ENCODE data around the gene RPEL1. TPM values are rescaled to one million over a fixed set of nuclear protein-coding genes. Genes with fewer than 3 reads are reported as not detected.

The RPEL1 gene
- total and polyA plus RNA-seq, 2 of the 8 experiments (the other 6 are each of a cell fraction or from before 2014, with no cell fraction given): 0.12 TPM; not detected in 1

DNA sequence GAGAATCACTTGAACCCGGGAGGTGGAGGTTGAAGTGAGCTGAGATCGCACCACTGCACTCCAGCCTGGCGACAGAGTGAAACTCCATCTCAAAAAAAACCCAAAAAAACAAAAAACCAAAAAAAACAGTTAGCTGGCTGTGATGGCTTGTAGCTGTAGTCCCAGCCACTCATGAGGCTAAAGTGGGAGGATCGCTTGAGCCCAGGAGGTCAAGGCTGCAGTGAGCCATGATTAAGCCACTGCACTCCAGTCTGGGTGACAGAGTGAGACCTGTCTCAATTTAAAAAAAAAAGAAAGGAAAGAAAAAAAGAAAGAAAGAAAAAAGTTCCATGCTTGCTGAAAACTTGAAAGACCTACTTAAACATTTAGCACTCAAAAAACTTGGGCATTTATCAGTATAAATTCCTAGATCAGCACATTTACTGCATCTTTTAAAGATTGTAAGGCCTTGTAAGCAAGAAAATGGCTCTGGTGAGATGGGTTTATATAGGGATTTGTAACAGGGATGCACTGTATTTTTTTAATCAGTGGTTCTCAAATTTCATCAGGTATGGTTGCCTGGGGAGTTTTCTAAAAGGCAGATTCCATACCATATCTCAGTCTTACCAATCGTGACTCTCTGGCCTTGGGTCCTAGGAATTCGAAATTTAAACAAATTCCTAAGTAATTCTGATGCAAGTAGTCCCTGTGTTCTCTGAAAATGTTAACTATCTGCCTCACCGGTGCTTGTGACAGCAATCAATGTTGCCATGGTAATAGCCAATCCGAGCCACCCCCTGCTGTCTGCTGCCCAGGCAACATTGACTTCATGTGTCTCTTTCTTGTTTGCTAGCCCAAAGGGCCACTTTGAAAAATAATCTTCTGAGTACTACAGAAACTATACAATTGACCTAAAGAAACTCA lies 41.1 kb upstream of the RPEL1 start:
- H3K4me1 ChIP-seq (replicated peaks in 1 of 4; ENCODE audit: control insufficient read depth in 3 of 4, insufficient read depth in 4 of 4, low read length in 3 of 4): peaks cover 3 to 14% (median 8%) of the 10 kb centered on the region in 4 experiments; a peak in 5 of 7 replicates
- DNase-seq (ENCODE audit: low read depth in 1 of 2, low spot score in 2 of 2): peak; percentile 80 to 90
- peak overlapping the region; percentile 78 for H4K91ac ChIP-seq (replicated peaks; ENCODE audit: insufficient read length, low read length)
- no peak overlapping the region for H3K4ac ChIP-seq (replicated peaks; ENCODE audit: insufficient read length, low read depth, low read length)
- no peak overlapping the region for H3K14ac ChIP-seq (ENCODE audit: insufficient read length)
- peak overlapping the region; percentile 50 to 54 for H3K4me2 ChIP-seq (ENCODE audit: insufficient read depth in 1 of 2, low read depth in 2 of 2, low read length in 2 of 2)
- H2BK12ac ChIP-seq (ENCODE audit: low read depth, low read length): peak overlapping the region; percentile 100; the same call in 1 of the 2 replicates
- 37% methylated on average over 8 of the region's 8 CpGs; no CpG with 5 or more reads in 1 of the 2 experiments for WGBS, 2 experiments (ENCODE audit: extremely low coverage in 1 of 2, insufficient coverage in 1 of 2, insufficient read length in 1 of 2, insufficient replicate concordance in 2 of 2, low coverage in 1 of 2, low lambda C conversion rate in 2 of 2, missing lambda C conversion rate in 1 of 2)
- H4K5ac ChIP-seq (ENCODE audit: insufficient read length, low read depth, low read length): peak overlapping the region; percentile 75
- ChIA-PET CTCF (ENCODE audit: partially characterized antibody) (interaction anchor here (0.6 to 2.9 kb wide), 4 partner anchors 26 to 79 kb away, joined by 3 to 9 read pairs (median 4); no protein-coding TSS in a partner anchor), POLR2A (ENCODE audit: partially characterized antibody) (interaction anchor here (1.5 to 2.0 kb wide), 3 partner anchors 9 to 27 kb away, joined by 4 to 11 read pairs (median 7); no protein-coding TSS in a partner anchor)
- H3K27me3 ChIP-seq (replicated peaks in 1 of 4; ENCODE audit: control insufficient read depth in 3 of 4, extremely low read depth in 1 of 4, insufficient read depth in 3 of 4, low read length in 3 of 4): no peaks in the 10 kb centered on the region
- no peaks in the 10 kb centered on the region for H3K36me3 ChIP-seq (ENCODE audit: control insufficient read depth in 2 of 4, insufficient read depth in 4 of 4, low read length in 3 of 4)
- H2BK120ac ChIP-seq (replicated peaks; ENCODE audit: low read depth, low read length): peak overlapping the region; percentile 71
- peak overlapping the region in 2 of 4 experiments; percentile 12 to 39; a peak in 1 of 8 replicates for H3K4me3 ChIP-seq (ENCODE audit: extremely low read depth in 1 of 4, insufficient read depth in 2 of 4, low read depth in 3 of 4, low read length in 4 of 4)
- no peaks in the 10 kb centered on the region for H3K23me2 ChIP-seq (ENCODE audit: low read depth, low read length)
- no peaks in the 10 kb centered on the region for H3K79me2 ChIP-seq (ENCODE audit: control insufficient read depth in 1 of 2, insufficient read depth in 2 of 2, low read length in 2 of 2)
- H3K79me1 ChIP-seq (ENCODE audit: low read depth, low read length): no peaks in the 10 kb centered on the region
- peak overlapping the region; percentile 91; the same call in 1 of the 2 replicates for H3K18ac ChIP-seq (ENCODE audit: extremely low read depth, low read length)
- peak overlapping the region; percentile 99; the same call in 1 of the 2 replicates for H2AK5ac ChIP-seq (ENCODE audit: low read depth, low read length)
- peak overlapping the region; percentile 99 for H2BK5ac ChIP-seq (ENCODE audit: low read depth, low read length)
- no peak overlapping the region for H2BK15ac ChIP-seq (ENCODE audit: low read length)
- H2AFZ ChIP-seq (ENCODE audit: low read length): no peak overlapping the region
- H3K23ac ChIP-seq (ENCODE audit: insufficient read length): no peak overlapping the region
- no peak overlapping the region for H4K8ac ChIP-seq (ENCODE audit: extremely low read depth, insufficient read depth, low read length)
- peak overlapping the region; percentile 52 for H3K56ac ChIP-seq (replicated peaks; ENCODE audit: insufficient read length, low read depth, low read length)
- FAIRE-seq: peak; percentile 93
- H3K9me3 ChIP-seq (ENCODE audit: insufficient read depth in 2 of 2, low read depth in 1 of 2, low read length in 1 of 2): peaks cover 3 to 5% of the 10 kb centered on the region in 2 experiments
- peak overlapping the region; percentile 97 for H2BK20ac ChIP-seq (ENCODE audit: low read length)
- no peaks in the 10 kb centered on the region for H4K20me1 ChIP-seq (replicated peaks in 1 of 2; ENCODE audit: control insufficient read depth in 1 of 2, insufficient read depth in 2 of 2, low read length in 2 of 2)
- H3K27ac ChIP-seq (ENCODE audit: low read depth, low read length): peak overlapping the region; percentile 88
- H3K9ac ChIP-seq (replicated peaks in 1 of 4; ENCODE audit: extremely low read depth in 1 of 4, low read depth in 3 of 4, low read length in 3 of 4): peak overlapping the region in 2 of 4 experiments; percentile 25 to 31; a peak in 3 of 7 replicates
- TF ChIP-seq TAF1 (IDR thresholded peaks at IDR 0.05; ENCODE audit: low read depth, low read length) (peak; percentile 43; the same call in 1 of the 2 replicates), NANOG (IDR thresholded peaks at IDR 0.05; ENCODE audit: insufficient read depth, low read depth, low read length, poor library complexity, severe bottlenecking) (peak; percentile 96), CHD1 (IDR thresholded peaks at IDR 0.05; ENCODE audit: low read depth, low read length) (no peak), SIX5 (IDR thresholded peaks at IDR 0.05; ENCODE audit: low read depth, low read length) (no peak), CBX8 (IDR thresholded peaks at IDR 0.05; ENCODE audit: borderline replicate concordance, low read depth, low read length) (no peak), TAF7 (optimal IDR thresholded peaks at IDR 0.05; ENCODE audit: borderline replicate concordance, low read depth, low read length) (no peak), SP1 (IDR thresholded peaks at IDR 0.05; ENCODE audit: low read depth, low read length) (peak; percentile 84), TEAD4 (IDR thresholded peaks at IDR 0.05; ENCODE audit: low read depth, low read length) (peak; percentile 74; the same call in 1 of the 2 replicates)
- TF ChIP-seq, protein P1, sequence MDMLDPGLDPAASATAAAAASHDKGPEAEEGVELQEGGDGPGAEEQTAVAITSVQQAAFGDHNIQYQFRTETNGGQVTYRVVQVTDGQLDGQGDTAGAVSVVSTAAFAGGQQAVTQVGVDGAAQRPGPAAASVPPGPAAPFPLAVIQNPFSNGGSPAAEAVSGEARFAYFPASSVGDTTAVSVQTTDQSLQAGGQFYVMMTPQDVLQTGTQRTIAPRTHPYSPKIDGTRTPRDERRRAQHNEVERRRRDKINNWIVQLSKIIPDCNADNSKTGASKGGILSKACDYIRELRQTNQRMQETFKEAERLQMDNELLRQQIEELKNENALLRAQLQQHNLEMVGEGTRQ (IDR thresholded peaks at IDR 0.05; ENCODE audit: low read length): no peak
